DMS 273 treated with DMSO at 0.1 percent for 48 hours (cell line): ENCODE measurements around the gene MIDN.

ENCODE experiments used
- DNase-seq: peaks from one replicate; lab custom pipeline; 2025; lab: John Stamatoyannopoulos, UW

Gene MIDN

DNA sequence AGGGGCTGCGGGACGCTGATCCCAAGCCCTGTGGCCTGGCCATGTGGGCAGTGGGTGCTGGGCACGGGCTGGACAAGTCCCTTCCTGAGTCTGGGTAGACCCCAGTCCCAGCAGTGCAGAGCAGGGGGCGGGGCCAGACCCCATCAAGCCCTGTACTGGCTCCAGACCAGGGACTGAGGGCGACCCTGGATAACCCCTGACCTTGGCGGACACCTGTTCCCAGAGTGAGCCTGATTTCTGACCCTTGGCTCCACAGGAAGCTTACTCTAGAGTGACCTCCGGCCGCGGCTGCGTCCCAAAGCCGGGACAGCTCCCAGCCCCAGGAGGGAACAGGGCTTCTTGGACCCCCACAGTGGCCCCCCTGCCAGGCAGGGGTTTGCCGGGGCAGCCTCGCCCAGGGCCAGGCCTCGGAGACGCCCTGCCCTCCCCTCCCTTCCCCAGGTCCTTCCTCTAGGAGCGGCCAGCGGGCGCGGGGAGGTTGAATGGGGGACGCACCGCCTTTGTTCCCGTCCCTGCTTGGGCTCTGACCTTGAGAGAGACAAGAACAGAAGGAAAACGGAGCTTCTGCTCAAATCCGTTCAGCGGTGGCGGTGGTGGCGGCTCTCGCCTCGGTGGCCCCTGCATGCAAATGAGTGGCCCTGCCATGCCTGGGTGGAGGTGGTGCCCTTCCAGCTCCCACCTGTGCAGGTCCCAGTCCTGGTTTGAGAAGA, 35.0 kb downstream of the MIDN start:
- DNase-seq, result no peak

DNA sequence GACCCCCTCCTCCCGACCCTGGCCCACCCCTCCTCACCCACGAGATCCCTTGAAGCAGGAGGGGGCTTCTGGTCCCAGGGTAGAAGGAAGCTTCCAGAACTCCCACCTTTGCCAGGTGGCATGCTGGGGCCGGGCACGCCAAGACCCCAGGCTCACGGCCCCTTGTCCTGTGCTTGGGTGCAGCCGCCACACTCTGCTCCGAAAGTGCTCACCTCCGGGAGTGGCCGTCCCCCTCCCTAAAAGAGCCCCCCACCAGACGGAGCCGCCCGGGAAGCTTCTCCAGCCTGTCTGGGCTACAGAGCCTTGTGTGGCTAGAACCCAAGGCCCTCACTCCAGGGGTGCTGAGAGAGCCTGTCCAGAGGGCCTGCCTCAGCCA, 35.5 kb downstream of the MIDN start:
- DNase-seq, result no peak

DNA sequence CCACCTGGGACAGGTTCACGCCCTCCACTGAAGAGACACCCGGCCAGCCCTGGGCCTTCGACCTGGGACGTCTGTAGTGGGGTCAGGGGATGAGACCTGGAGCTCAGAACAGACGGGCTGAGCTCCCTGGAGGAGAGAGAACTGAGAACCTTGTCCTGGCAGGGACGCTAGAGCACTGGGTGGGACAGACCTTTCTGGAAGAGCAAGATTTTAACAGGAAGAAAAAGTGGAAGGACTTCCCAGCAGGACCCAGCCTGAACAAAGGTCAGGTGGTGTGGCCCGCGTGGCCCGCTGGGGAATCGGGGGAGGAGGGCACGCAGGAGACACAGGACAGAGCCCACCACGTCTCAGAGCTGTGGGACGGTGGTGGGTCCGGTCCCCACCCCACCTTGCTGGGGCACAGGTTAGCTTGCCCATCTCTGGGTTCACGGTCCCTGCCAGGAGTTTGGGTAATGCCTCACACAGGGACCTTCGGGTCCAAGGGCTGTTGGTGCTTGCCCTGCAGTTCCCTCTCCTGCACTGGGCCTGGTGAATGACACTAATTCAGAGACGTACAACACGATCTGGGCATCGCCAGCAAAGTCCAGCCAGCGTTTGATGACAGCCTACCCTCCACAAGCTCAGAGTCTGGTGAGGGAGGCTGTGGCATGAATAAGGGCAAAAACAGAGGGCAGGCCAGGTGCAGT, 36.1 kb downstream of the MIDN start:
- no peak for DNase-seq

DNA sequence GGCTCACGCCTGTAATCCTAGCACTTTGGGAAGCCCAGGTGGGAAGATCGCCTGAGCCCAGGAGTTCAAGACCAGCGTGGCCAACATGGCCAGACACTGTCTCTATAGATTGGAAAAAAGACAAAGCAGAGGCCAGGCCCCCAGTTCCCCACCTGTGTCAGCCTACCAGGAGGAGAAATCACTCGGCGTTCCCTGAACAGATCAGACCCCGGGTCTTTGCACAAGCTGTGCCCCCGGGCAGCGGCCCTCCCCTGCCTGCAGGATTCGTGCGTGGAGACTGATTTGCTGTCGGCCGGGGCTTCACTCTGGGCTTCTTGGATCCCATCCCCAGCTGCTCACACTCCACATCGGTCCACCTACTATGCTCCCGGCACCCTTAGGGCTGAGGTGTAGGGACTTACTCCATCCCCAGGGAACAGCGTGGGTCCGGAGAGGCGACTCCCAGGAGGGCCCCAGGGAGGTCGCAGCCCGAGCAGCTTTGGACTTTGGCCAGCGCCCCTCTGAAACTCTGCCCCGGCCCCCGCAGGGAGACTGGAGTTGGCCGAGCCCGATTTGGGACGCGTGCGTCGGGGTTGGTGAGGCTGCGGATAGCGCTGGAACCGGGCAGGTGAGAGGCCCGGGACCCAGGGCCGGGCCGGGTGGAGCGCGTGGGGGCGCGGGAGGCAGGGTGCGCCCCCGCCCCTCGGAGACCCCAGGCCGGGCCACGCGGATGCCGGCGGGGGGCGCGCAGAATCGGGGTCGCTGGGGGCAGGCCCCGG, 36.8 kb downstream of the MIDN start:
- DNase-seq, result no peak

DNA sequence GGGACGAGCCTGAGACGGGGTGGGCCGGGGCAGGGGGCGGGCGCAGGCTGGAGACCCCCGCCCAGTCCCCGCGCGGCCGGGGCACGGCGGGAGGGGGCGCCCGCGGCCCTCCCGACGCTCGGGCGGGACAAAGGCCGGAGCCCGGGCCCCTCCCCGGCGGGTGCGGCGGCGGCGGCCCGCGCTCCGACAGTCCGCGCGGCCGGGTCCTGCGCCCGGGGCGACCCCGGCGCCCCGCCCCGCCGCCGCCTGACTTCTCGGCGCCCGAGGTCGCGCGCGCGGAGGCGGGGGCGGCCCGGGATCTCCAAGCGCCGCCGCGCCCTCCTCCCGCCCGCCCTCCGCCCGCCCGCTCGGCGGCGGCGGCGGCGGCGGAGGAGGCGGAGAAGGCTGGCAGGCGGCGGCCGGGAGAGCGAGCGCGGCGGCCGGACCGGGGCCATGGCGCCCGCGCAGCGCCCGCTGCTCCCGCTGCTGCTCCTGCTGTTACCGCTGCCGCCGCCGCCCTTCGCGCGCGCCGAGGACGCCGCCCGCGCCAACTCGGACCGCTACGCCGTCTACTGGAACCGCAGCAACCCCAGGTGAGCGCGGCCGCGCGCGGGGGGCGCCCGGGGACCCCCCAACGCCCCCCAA, 37.5 kb downstream of the MIDN start, which contains the start of gene EFNA2:
Gene EFNA2 (plus strand): TSS at position 137 of the 624 bp plus-strand sequence. CDS start 296 bp downstream, at position 433.
- no peak for DNase-seq

DNA sequence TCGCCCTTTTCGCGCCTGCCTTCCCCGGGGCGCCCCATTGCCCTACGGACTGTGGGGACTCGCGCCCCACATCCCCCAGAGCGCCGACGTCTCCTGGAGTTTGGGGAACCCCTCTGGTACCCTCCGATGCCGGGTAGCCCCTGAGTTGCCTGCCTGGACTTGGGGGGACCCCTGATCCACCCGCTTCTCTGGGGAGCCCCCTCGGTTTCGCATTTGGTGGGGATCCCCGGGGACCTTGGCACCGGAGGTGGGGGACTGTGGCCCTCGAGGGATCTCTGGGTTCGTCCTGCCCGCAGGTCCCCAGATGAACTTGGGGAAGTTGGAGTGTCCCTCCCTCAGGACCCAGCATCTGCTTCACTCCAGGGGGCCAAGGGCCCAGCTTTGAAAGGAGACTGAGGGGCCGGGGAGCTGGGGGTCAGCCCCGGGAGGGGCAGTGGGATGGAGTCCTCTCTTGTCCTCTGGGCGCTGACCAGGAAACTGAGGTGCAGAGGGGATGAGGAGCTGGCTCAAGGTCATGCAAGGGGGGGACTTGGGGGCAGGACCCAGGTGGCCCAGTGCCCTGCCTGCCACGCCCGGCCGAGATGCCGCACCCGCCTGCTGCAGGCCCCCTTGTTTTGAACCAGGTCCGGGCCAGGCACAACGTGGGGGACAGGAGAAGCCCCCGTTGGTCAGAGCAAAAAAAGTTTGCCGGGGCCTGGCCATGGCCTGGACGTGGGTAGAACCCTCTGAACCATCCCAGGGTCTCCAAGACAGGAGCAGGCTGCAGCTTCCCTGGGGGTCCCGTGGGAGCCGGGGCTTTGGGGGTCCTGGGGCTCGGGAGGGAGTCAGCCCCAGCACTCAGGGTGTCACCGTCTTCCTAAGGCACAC, 38.3 kb downstream of the MIDN start:
- DNase-seq, result no peak

DNA sequence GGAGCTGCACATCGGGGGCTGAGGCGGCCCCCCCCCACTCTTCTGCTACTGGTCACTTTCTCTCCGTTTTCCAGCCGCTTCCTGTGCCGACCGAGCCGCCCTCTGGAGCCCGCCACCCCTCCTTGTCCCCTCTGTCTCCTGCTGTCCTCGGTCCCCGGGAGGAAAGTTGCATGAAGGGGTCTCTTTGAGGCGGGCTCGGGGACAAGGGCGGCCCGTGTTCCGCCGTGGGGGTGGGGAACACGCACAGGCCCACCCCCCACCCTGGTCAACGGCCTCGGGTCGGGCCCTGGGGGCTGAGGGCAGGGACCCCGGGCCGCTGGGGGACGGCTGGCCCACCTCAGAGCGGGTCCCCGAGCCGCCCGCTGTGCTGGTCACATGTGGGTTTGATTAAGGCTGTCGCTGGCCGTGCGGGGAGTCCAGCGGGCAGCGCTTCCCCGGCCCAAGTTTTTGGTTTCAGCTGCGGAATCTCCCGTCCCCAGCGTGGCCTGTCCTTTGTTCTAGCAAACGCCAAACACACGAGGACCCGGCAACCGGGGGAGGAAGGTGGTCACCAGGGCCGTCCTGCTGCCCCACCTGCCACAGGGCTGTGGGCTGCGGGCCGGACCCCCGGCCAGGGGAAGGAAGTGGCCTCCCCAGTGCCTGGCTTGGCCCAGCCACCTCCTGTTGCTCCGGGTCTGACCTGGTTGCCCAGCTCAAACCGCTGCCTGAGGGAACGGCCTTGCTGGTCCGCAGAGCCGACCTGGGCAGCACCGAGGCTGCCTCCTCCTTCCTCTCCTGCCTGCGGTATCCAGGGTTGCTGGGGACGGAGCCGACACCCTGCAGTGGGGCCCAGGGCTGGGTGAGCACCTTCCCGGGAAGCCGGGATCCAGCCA, 39.2 kb downstream of the MIDN start:
- no peak for DNase-seq

DNA sequence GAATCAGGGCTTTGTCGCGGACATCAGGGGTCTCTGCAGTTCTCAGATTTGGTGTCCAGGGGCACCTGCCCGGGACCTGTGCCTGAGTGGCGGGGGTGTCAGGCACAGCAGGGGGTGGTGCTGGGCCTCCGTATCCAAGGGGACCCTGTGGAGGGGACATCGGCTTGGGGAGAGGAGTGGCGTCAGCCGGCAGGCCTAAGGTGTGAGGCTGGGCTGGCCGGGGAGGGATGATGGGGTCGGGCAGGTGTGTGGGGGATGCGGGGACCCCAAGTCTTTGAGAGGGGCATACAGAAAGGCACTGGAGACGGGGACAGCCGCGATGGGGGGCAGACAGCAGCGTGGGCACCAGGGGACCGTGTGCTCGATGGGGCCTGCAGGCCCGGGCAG, 39.8 kb downstream of the MIDN start:
- DNase-seq, result no peak

DNA sequence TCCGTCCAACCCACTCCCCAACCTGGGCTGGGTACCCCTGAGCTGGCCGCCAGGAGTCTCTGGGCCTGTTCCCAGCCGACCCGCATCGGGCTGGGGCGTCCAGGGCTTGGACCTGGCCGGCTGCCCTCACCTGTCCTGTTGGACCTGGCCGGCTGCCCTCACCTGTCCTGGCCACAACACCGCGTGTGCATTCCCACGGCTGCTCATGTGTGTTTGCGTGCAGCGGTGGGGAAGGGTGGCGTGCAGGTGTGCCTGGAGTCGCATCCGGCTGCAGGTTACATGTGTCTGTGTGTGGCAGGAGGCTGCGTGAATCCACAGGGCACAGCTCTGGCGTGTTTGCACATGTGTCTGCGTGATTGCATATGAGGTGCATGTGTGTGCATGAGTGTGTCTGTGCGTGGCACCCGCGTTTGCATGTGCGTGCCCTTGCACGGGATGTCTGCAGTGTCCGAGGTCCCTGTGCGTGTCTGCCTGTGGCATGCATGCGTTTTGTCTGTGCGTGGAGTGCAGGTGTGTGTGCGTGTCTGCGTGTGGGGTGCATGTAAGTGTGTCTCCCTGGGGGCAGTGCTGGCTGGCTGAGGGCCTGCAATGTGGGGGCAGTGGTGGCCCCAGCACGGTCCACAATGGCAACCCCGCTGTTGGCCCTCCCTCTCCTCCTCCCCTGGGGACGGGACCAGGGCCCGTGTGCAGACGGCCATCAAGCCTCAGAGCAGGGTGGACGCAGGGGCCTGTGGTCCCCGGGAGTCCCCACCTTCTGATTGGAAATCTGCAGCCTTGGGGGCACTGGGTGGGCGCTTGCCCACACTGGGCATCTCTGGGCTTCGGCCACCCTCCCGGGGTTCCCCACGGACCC, 40.7 kb downstream of the MIDN start:
- DNase-seq, result no peak

DNA sequence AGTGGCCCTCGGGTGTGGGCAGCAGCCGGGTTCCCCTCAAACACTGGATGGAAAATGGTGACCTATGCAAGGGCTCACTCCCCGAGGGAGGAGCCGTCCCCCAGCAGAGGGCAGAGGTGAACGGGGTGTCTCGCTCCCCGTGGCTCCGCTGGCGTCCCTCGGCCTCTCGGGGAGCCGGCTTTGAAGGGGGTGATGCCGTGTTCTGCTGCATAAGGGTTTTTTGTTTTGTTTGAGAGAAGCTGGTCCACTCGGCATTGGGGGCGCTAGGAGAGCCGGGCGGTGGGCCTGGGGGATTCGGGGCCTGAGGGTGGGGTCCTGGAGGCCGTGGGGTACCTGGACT, 41.3 kb downstream of the MIDN start:
- DNase-seq, result no peak

DNA sequence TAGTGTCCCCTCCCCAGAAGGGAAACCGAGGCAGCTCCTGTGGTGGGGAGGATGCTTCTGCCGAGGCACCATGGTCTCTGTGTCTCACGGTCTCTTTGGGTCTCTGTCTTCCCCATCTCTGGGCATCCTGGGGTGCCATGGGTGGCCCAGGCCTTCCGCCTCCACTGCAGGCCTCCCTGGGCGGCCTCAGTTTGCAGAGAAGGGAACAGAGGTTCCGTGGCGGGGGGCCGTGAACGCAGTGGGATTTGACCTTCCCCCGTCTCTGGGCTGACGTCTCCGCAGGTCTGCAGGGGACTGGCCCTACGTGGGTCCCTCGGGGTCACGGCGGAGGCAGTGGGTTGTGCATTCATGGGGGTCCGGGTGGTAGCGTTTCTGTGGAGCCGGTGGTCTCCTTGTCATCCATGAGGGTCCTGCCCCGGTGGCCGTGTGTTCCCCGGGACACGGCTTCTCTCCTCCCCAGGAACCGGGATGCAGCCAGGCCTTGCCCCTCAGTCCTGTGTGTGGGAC, 41.9 kb downstream of the MIDN start:
- DNase-seq, result no peak

DNA sequence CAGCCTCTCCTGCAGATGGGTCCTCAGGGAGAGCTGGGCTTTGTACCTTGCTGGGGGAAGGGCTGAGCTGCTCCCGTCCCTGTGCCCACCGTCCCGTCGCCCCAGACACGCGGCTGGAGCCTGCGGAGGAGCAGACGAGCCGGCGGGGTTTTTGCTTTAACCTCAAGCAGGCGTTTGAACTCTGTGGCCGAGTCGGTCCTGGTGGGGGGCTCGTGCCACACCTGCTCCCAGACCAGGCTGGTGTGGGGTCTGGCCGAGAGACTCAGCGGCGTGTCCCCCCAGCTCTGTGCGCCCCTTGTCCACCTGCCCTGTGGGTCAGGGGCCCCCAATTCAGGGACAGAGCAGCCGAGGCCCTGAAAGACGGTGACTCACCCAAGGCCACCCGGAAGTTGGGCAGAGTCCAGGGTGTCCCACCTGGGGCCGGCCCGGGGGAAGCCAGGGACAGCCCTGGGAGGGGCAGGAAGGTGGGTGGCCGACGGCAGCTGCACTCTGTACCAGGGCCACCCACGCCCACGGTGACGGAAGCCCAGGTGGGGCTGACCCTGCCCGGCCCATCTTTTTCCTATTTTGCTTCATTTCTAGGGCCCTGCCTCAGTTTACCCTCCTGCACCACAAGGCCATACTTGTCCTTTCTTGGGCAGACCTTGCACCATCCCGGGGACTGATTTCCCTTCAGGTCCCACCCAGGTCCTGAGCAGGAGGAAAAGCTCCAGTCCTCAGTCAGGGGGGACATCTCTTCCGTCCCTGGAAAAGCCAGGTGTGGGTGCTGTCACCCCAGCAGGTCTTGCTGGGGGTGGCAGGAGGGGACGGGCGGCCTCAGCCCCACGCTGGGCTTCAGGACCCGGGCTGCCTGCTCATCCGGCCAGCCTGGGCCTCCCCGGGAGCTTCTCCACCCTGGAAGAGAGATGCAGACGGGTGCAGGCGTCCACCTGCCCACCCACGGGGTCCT, 42.6 kb downstream of the MIDN start:
- DNase-seq, result no peak

DNA sequence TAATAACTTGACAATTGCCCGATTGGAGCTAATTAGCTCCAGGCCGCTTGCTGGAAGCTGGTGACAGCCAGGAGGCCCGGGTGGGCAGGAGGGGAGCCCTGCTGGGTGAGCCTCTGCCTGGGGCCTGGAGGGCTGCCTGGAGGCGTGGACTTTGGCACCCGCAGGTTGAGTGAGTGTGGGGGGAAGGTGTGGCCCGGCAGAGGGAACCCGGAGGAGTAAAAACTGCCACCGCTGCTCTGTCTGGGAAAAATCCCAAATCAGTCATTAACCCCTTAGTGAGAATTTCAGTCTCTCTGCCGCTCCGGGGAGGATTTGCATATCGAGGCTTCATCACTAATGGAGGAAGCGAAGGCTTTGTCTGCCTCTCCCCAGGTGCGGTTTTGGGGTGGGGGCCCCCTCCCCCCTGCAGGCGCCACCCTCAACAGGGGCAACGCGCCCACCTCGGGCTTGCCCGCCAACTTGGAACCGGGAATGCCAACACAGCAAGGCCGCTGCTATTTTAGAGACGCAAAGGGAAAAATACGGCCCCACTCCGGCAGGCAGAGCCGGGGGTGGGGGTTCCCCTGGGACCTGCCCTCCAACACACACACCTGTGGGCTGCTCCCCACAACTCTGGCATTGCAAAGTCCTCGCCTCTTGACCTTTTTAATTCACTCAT, 43.5 kb downstream of the MIDN start:
- no peak for DNase-seq

DNA sequence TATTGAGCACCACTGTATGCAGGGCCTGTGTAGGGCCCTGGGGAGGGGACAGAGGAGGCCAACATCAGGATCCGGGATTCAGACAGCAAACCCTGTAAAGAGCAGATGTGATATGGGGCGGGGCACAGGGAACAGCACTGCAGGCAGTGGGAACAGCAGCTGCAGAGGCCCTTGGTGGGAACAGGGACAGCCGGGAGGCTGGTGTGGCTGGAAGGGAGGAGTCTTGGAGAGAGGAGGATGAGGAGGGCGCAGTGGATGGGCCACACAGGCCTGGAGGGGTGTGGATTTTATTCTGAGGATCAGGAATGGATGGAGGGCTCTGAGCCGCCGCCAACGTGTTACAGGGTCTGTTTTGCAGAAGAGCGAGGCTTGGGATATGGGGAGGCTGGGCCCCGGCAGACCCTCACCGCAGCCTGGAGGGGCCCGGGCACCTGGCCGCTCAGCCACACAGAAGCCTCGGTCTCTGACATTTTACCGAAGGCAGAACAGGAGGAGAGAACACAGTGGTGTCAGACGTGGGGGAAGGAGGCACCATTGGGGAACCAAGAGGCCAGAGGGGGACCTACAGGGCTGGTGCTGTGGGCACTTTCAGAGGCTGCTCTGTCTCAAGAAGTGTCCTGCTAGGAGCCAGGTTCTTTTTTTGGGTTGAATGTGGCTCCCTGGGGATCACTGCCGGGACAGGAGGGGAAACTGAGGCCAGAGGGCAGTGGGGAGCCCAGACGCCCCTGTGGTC, 44.2 kb downstream of the MIDN start:
- DNase-seq, result no peak

DNA sequence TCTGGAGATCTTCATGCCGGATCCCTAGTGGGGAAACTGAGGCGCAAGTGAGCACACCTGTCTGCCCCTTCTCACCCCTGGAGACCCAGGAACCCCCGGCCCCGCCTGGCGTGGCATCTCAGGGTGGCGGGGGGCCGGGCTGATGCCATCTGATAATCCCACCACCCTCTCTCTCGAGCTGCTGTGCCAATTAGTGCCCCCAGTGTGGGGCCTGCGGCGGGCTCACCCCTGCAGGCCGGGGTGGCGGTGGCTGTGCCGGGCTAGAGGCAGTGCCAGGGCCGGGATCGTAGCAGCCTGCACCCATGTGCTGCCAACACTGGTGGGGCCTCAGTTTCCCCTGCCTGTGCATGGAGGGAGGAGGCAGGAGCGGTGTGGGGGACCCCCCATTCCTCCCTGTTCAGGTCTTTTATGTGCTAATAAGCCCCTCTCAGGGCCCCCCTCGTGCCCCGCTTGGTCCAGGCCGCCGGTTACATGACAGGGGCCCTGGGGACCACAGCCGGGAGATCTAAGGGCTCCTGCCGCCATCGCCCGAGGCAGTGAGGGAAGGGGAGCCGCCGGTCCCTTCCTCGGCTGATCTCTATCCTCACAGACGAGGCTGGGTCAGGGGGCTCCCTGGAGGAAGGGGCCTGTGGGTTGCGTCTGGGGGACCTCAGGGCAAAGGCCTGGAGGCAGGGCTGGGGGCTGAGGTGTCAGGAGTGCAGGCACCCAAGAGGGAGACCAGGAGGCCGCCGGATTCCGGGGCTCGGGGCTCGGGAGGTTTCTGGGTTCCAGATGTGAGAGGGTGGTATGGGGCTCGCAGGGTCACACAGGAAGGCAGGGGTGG, 45.6 kb downstream of the MIDN start:
- DNase-seq, result no peak

DNA sequence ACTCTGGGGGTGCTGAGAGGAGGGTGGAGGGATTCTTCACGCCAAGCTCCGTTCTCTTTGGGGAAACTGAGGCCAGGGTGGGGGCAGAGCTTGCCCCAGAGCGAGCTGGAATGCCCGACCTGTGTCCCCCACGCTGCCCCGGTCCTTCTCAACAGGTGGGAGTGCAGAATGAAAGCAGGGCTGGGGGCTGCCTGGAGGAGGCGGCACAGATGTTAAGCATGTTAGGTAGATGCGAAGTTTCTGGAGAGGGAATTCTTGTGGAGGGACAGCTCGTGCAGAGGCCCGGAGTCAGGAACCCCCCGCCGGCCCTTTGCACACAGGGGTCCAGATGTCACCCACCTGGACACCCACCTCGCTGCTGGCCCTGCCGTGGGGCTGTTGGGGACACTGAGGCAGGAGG, 46.3 kb downstream of the MIDN start:
- no peak for DNase-seq
